OCI-LY3 (cell line): ENCODE measurements around the gene ZP2.

Experiments
- EZH2phosphoT487 ChIP-seq: fragments of 200-600 bp; shearing (Covaris generic); IDR thresholded peaks from 2 replicates; pipeline ENCODE4 v1.6.1; 2018; ENCODE audit warnings: antibody characterized with exemption, mixed run types, low read depth
- TF ChIP-seq, protein P1 (sequence below): fragments of 200-600, 300-600 bp; sonication (generic); IDR thresholded peaks from 2 replicates; pipeline ENCODE4 v1.5.1; 2014; ENCODE audit warnings: antibody characterized with exemption, low read length, low read depth

DNA sequence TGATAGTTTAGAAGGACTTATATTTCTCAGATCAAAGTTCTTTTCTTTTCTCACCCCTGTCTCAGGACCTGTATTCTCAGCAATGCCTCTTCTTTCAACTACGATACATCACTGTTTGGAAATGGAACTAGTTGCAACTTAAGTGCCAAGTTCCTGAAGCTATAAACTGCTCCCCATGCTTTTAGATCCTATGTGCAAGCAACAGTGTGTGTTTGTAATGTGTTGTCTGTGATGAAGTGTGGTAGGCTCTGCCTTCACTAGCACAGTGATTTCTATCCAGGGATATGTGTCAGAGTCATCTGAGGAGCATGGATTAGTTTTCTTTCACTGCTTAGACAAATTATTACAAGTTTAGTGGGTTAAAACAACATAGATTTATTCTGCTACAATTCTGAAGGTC lies 18.4 kb downstream of the ZP2 start:
- TF ChIP-seq, protein P1, sequence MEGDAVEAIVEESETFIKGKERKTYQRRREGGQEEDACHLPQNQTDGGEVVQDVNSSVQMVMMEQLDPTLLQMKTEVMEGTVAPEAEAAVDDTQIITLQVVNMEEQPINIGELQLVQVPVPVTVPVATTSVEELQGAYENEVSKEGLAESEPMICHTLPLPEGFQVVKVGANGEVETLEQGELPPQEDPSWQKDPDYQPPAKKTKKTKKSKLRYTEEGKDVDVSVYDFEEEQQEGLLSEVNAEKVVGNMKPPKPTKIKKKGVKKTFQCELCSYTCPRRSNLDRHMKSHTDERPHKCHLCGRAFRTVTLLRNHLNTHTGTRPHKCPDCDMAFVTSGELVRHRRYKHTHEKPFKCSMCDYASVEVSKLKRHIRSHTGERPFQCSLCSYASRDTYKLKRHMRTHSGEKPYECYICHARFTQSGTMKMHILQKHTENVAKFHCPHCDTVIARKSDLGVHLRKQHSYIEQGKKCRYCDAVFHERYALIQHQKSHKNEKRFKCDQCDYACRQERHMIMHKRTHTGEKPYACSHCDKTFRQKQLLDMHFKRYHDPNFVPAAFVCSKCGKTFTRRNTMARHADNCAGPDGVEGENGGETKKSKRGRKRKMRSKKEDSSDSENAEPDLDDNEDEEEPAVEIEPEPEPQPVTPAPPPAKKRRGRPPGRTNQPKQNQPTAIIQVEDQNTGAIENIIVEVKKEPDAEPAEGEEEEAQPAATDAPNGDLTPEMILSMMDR = no peak
- TF ChIP-seq EZH2phosphoT487 = no peak
